OCI-LY1 (cell line): ENCODE data around the gene EPGN.

Experiments used
- CTCF ChIP-seq: fragments of 200-600 bp; sonication (generic), shearing (Covaris generic); IDR thresholded peaks from 2 replicates; pipeline ENCODE4 v1.5.1; 2017; ENCODE audit warnings: mild to moderate bottlenecking, antibody characterized with exemption, low read length, moderate library complexity, mixed read lengths
- EZH2 ChIP-seq: fragments of 200-600 bp; sonication (generic), shearing (Covaris generic); IDR thresholded peaks from 2 replicates; pipeline ENCODE4 v1.8.0; 2017; ENCODE audit warnings: borderline replicate concordance, mixed run types, mild to moderate bottlenecking, antibody characterized with exemption, low read length, moderate library complexity, mixed read lengths

- TF ChIP-seq CTCF (no peak), EZH2 (no peak)
Measured at GRCh38 chr4:74364652-74365491, 56.6 kb downstream of the EPGN start, which contains the start of gene EREG.
